ENCODE results near the gene ARHGEF9.

GRCh38 chrX:63673896-63674295 lies 111.1 kb downstream of the ARHGEF9 start:
- TF ChIP-seq BACH2 (CRISPR knock-in tag; IDR thresholded peaks at IDR 0.05; ENCODE audit: borderline replicate concordance), result no peak
- no peak for TF ChIP-seq TCF4 (CRISPR knock-in tag; IDR thresholded peaks at IDR 0.05; ENCODE audit: borderline replicate concordance)
- TF ChIP-seq ISL1 (CRISPR knock-in tag; IDR thresholded peaks at IDR 0.05), result no peak
- TF ChIP-seq ZNF8 (CRISPR knock-in tag; IDR thresholded peaks at IDR 0.05), result no peak
- no peak for TF ChIP-seq ZFP3 (CRISPR knock-in tag; IDR thresholded peaks at IDR 0.05)

Data from SK-N-SH treated with all-trans-retinoic acid at 6 μM for 48 hours (cell line).